Fibroblast of mammary gland (primary cell): ENCODE results near the gene STAMBPL1.
"Not testable (repeated sequence)": the region's sequence is repeated elsewhere in the genome, so short reads cannot be mapped to it uniquely, and the experiment has no call there.

ENCODE experiments used
- DNase-seq: peaks from one replicate; pipeline ENCODE4 v3.0.0-alpha.2; 2010; ENCODE audit warnings: low read depth
- H3K4me3 ChIP-seq: 2 replicates; pipeline ENCODE4 v1.5.1; 2011; ENCODE audit warnings: low read depth, mild to moderate bottlenecking, low read length, moderate library complexity; ENCODE audit not compliant: control insufficient read depth
- TF ChIP-seq, protein P1 (sequence below): conservative IDR thresholded peaks from 2 replicates; pipeline ENCODE4 v1.5.1; 2011; ENCODE audit warnings: low read depth, low read length, inconsistent platforms; ENCODE audit not compliant: control insufficient read depth, insufficient read depth

STAMBPL1 gene

GRCh38 chr10:88928254-88928653 is 48.2 kb downstream of the STAMBPL1 start:
- no peak for DNase-seq
- TF ChIP-seq, protein P1, sequence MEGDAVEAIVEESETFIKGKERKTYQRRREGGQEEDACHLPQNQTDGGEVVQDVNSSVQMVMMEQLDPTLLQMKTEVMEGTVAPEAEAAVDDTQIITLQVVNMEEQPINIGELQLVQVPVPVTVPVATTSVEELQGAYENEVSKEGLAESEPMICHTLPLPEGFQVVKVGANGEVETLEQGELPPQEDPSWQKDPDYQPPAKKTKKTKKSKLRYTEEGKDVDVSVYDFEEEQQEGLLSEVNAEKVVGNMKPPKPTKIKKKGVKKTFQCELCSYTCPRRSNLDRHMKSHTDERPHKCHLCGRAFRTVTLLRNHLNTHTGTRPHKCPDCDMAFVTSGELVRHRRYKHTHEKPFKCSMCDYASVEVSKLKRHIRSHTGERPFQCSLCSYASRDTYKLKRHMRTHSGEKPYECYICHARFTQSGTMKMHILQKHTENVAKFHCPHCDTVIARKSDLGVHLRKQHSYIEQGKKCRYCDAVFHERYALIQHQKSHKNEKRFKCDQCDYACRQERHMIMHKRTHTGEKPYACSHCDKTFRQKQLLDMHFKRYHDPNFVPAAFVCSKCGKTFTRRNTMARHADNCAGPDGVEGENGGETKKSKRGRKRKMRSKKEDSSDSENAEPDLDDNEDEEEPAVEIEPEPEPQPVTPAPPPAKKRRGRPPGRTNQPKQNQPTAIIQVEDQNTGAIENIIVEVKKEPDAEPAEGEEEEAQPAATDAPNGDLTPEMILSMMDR, result no peak
- H3K4me3 ChIP-seq, result no peak overlapping the region

DNA sequence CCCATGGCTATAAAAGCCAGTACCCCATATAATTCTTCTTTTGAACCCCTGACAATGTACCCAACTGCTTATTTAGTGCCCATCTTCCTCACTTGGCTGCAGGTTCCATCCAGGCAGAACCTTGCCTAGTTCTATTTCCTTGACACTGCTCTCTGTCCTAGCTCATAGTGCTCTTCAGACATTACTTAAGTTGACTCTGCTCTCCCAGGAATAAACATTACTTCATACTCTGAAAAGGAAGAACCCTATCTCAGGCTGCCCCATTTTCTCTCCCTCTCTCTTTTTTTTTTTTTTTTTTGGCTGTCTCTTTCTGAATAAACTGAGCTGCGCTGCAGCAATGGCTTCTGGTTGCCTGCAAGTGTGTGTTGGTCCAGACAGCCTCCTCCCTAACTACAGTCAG is 51.5 kb downstream of the STAMBPL1 start:
- TF ChIP-seq, protein P1, result no peak
- no peak for DNase-seq
- no peak overlapping the region for H3K4me3 ChIP-seq

DNA sequence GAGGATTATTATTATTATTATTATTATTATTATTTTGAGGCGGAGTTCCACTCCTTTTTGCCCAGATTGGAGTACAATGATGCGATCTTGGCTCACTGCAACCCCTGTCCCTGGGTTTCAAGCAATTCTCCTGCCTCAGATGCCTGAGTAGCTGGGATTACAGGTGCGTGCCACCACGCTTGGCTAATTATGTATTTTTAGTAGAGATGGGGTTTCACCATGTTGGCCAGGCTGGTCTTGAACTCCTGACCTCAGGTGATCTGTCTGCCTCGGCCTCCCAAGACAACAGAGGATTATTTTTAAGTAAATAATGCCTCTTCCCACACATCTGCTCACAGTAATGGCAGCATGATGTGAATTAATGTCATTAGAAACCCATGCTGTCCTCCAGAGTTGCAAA is 52.0 kb downstream of the STAMBPL1 start:
- not testable (repeated sequence) for H3K4me3 ChIP-seq, DNase-seq

DNA sequence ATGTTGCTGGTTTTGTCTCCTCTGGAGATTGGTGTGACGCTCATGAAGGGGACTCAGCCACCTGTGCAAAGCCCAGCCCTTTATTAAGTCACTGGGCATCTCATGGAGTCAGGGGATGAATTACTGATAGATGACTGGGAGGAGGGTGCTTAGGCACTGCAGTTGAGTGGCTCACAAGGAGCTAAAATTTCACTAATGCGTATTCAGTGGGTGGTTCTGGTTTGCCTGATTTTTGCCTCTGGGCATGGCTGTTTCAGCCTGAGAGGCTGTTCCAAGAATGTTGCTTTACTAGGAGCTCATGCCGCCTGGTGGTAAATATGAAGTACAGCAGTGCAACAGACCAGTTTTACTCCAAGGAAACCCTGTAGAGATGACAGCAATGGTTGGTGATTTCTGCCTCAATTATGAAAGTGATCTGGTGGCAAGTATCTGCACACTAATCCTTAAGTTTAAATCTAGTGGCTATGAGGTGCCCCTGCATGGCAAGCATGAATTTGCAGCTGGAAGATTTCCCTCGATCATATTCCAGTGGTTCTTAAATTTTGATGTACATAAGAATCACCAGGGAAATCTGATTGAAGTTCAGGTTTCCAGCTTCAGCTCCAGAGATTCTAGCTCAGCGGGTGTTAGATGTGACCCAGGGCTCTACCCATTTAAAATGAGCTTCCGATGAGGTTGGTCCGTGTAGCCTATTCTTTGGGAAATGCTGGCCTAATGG is 52.7 kb downstream of the STAMBPL1 start:
- TF ChIP-seq, protein P1, result peak; percentile 98
- DNase-seq, result peak; percentile 84
- no peak overlapping the region for H3K4me3 ChIP-seq

DNA sequence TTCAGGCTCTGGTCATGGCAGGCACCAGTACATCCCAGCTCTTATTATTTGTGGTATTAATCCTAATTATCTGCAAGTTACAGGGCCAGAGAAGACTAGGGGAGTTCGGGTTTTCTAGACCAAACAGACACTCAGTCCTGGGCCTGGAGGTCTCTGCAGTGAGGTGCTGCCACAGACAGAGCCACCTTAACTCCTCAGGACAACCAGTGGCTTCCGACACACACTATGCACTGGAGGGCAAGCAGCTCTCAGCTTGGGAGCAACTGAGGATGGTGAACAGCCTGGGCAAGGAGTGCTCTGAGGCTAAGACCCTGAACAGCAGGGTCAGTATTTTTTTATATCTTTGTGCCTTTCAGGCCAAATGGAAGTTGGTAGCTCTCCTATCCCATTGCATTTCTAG is 53.5 kb downstream of the STAMBPL1 start:
- TF ChIP-seq, protein P1, result no peak
- no peak for DNase-seq
- H3K4me3 ChIP-seq, result no peak overlapping the region

DNA sequence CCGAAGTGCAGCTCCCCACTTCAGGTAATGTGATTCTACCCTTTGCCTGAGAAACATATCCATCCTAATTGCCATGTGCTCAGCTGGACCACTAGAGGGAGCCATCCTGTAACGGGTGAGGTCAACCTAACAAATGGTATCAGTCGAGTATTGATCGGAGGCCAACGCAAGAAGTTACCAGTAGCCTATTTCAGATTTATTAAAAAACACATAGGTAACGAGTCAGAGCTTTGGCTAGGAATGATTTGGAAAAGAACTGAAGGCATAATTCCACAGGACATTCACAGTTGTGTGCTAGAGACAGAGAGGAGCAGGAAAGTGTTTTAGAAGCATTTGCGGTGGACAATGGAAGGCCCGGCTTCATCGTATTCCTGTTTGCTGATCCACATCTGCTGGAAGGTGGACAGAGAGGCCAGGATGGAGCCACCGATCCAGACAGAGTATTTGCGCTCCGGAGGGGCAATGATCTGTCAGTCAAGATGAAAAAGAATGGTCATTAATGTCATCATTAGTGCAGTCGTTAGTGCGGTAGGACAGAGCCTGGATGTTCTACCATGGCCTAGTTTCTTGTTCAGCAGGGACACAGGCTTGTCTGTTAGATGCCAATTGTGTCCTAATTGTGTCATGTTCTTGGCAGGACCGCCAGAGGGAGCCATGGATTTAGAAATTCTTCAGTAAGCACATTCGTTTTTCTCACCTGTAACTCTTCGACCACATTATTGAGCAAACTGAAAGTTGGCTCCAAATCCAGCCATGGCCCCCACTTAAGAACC is 55.0 kb downstream of the STAMBPL1 start:
- H3K4me3 ChIP-seq, result no peak overlapping the region

DNA sequence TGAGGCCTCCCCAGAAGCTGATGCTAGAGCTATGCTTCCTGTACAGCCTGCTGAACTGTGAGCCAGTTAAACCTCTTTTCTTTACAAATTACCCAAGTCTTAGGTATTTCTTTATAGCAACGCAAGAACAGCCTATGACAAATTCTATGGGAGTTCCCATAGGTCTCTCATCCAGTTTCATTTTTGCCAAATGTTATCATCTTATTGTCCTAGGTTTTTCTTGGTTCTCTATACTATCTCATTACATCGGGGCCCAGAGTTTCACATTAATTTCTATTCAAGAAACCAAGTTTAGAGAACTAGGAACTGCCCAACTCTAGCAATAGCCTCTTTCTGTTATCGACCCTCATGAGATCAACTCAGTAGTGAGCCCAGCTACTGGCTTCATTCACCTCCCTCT is 56.6 kb downstream of the STAMBPL1 start:
- DNase-seq, result no peak
- TF ChIP-seq, protein P1, result no peak

More for the DNA sequence above, 55.0 kb downstream of the STAMBPL1 start:
- TF ChIP-seq, protein P1, result peak; percentile 95
- peak; percentile 86 for DNase-seq

More for the DNA sequence above, 56.6 kb downstream of the STAMBPL1 start:
- no peak overlapping the region for H3K4me3 ChIP-seq
